ENCODE measurements around the gene TSPAN4. TPM values are rescaled to one million over a fixed set of nuclear protein-coding genes. Genes with fewer than 3 reads are reported as not detected.

Gene TSPAN4
- total and polyA plus RNA-seq, 2 of the 13 experiments (the other 11 are each of a cell fraction or from before 2014, with no cell fraction given), result 31.7 to 68.3 TPM

DNA sequence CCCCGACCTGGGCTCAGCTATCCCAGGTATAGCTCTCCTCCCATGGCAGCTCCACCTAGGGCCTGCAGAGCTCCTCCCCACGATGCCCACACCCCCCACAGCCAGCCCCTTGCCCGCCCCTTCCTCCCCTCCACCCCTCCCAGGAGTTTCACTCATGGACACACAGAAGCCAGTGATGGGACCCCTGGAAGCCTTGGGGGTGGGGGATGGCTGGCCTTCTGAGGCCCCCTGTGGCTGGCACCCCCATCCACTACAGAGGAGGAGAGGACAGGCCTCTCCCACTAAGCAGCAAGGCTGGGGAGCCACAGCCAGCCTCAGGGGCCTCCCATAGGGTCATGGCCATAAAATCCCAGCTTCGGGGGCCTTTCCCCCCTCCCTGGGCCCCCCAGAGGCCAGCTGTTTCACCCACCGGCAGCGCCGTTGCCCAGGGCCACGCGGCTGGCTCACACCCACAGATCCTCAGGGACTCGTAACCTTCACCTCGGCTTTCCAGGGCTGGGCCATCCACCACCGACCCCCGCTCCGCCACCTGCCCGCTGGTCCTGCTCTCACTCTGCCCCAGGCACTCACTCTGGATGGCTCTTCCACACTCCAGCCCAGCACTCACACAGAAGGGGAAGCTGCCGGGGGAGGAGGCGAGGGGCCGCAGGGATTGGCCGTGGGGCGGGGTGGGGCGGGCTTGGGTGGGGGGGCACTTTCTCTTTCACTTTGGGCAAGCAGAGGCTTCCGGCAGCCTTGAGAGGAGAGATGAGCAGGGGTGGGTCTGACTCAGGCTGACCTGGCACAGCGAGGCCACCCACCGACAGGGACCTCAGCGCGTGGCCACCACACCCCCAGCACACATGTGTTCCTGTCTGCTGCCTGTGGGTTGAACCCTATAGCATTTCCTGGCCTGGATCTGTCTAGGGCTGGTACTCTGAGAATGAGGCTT lies 46.8 kb upstream of the TSPAN4 start (continued):
- TF ChIP-seq SMAD9 (CRISPR knock-in tag; IDR thresholded peaks at IDR 0.05) (0 out of 2 replicates have a peak, but pooled peaks have one; percentile 71), TEAD2 (CRISPR knock-in tag; IDR thresholded peaks at IDR 0.05) (no peak), ZNF83 (CRISPR knock-in tag; IDR thresholded peaks at IDR 0.05; ENCODE audit: borderline replicate concordance) (no peak), HCFC1 (IDR thresholded peaks at IDR 0.05; ENCODE audit: low read depth, low read length) (no peak), AHDC1 (CRISPR knock-in tag; IDR thresholded peaks at IDR 0.05; ENCODE audit: borderline replicate concordance) (no peak), TCF7 (IDR thresholded peaks at IDR 0.05; ENCODE audit: low read depth) (no peak), ZNF569 (CRISPR knock-in tag; IDR thresholded peaks at IDR 0.05; ENCODE audit: borderline replicate concordance) (no peak), SAFB2 (CRISPR knock-in tag; IDR thresholded peaks at IDR 0.05; ENCODE audit: borderline replicate concordance, low read depth) (no peak), ZNF496 (CRISPR knock-in tag; IDR thresholded peaks at IDR 0.05; ENCODE audit: insufficient replicate concordance) (no peak), SIX1 (CRISPR knock-in tag; IDR thresholded peaks at IDR 0.05; ENCODE audit: borderline replicate concordance) (no peak), ZNF574 (CRISPR knock-in tag; IDR thresholded peaks at IDR 0.05) (peak; percentile 13; the same call in 1 of the 2 replicates), MAX (IDR thresholded peaks at IDR 0.05) (peak; percentile 78), ELF4 (CRISPR knock-in tag; IDR thresholded peaks at IDR 0.05; ENCODE audit: borderline replicate concordance) (no peak), MNT (IDR thresholded peaks at IDR 0.05) (peak; percentile 76), GABPB1 (CRISPR knock-in tag; IDR thresholded peaks at IDR 0.05) (peak; percentile 41), ZNF776 (CRISPR knock-in tag; IDR thresholded peaks at IDR 0.05) (no peak)
